Ramos (cell line): ENCODE data around the gene EREG.
"Not testable (repeated sequence)": the region's sequence is repeated elsewhere in the genome, so short reads cannot be mapped to it uniquely, and the experiment has no call there.

Source experiments
- in situ Hi-C: fragments of 300-500 bp; cut with MboI; formaldehyde crosslinking; loops from one replicate; pipeline ENCODE4 v1.14.3; 2022; ENCODE audit warnings: low sequenced_read_pairs; ENCODE audit not compliant: unreplicated experiment

EREG gene

GRCh38 chr4:74340421-74340820 is 24.5 kb upstream of the EREG start:
- in situ Hi-C loops: not testable (repeated sequence)

- in situ Hi-C loops: no loop called here
These were observed 20.9 kb upstream of the EREG start for GRCh38 chr4:74344031-74344430.

DNA sequence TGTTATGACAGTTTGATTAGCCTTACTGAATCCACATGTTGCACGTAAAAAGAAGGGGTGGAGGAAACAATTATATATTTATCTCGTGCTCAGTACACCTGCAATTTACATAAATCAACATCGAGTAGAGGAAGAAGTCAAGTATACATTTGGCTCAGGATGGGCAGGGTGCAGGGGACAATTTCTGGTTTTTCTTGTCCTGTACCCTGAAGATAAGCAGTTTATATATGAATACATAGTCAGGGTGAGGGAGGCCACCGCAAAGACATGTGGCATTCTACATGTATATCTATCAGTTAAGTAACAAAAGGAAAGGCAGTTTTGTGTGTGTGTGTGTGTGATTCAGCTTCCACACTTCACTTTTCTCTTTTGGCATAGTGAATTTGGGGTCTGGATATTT is 11.1 kb upstream of the EREG start:
- in situ Hi-C loops: no loop called here

DNA sequence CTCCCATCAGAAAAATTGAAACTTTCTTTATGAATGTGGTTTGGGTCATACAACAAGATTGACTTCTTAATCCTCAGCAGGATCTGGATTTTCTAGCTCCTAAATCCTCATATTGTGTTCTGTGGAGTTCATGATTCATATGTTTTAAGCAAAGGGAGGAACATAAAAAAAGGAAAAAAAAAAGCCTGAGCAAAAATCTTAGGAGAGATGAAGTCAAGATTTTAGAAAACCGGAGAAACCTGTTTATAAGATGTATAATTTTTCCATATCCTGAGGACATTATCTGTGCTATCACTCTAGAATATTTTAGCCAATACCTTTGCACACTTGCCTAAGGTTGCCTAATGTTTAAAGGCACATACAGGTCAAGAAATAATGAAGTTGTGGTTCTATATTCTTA is 7.0 kb upstream of the EREG start:
- in situ Hi-C loops: no loop called here

GRCh38 chr4:74361671-74362070 is 3.3 kb upstream of the EREG start:
- in situ Hi-C loops: no loop called here

- in situ Hi-C loops: no loop called here
These were observed 2.6 kb upstream of the EREG start for GRCh38 chr4:74362347-74362746.

DNA sequence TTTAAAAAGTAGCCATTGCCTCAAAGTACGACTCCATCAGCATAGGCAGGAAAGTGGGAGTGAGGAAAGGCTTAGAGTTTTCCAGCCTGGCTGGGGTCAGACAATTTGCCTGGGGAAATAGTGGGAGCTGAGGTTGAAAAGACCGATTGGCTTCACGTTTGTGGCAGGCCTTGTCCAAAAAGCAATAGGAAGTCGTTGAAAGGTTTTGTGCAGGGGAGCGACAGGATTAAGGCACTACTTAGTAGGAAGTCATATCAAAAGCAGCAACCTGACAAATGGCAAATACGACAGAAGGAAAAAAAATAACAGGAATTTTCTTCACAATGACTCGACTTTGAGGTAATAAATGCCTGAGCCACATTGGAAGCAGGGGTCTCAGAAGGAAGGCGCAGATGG is 691 bp upstream of the EREG start:
- in situ Hi-C loops: no loop called here

GRCh38 chr4:74365761-74366160 is 816 bp downstream of the EREG start:
- in situ Hi-C loops: no loop called here

- in situ Hi-C loops: no loop called here
These were observed 1.5 kb downstream of the EREG start for GRCh38 chr4:74366367-74366911.

DNA sequence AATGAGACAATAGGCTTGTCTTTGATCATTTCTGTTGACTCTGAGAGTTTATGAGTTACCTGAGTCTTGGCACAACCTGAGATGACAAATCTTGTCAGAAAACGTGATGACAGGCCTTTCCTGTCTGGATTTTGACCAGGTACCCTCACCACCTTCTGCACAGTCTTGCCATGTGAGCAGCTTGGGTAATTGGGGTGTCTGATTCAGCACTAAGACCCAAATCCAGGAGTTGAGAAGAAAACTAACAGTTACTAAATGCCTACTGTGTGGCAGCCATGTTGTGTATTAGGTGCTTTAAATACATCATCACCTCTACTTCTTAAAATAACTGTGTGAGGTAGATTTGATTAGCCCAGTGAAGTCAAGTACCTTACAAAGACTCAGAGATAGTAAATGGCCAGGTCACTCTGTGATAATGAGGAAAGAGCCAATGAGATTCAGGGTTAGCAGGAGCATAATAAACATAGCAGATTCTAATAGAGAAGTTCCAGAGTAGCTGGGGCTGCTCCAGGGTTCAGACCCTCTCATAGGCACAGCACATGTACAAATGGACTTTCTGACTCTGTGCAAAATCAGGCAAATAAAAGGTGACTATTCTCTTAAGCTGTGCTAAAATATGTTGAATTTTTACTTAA is 2.8 kb downstream of the EREG start:
- in situ Hi-C loops: no loop called here

- in situ Hi-C loops: no loop called here
These were observed 3.7 kb downstream of the EREG start for GRCh38 chr4:74368596-74368995.

- in situ Hi-C loops: no loop called here
These were observed 4.9 kb downstream of the EREG start for GRCh38 chr4:74369855-74370254.

DNA sequence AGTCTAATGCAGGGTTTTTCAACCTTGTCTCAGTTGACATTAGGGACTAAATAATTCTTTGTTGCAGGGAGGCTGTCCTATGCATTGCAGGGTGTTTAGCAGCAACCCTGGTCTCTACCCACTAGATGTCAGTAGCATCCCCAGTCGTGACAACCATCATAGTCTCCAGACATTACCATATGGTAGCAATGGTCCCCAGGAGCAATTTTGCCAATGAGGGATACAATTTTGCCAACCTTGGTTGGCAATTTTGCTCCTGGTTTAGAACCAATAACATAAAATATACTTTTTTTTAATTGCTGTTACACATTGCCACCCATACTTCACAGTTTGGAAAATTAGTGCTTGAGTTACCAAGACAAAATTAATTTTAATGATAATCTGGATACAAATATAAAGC is 6.0 kb downstream of the EREG start:
- in situ Hi-C loops: no loop called here

DNA sequence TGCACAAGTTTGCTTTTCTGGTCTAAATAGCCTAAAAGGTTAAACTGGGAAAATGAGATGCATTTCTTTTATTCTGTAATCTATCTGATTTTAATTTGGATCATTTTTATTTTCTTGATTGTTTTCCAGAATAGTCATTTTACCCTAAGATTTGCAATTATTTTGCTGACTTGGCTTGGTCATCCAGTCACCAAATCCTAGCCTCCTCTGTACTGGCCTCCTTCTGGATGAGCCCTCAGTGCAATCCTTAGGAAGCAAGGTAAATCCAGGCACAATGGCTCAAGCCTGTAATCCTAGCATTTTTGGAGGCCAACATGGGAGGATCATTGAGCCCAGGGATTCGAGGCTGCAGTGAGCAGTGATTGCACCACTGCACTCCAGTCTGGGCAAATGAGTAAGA is 9.2 kb downstream of the EREG start:
- in situ Hi-C loops: no loop called here

- in situ Hi-C loops: no loop called here
These were observed 9.8 kb downstream of the EREG start for GRCh38 chr4:74374561-74375327.

GRCh38 chr4:74375824-74376426 is 11.0 kb downstream of the EREG start:
- in situ Hi-C loops: no loop called here

DNA sequence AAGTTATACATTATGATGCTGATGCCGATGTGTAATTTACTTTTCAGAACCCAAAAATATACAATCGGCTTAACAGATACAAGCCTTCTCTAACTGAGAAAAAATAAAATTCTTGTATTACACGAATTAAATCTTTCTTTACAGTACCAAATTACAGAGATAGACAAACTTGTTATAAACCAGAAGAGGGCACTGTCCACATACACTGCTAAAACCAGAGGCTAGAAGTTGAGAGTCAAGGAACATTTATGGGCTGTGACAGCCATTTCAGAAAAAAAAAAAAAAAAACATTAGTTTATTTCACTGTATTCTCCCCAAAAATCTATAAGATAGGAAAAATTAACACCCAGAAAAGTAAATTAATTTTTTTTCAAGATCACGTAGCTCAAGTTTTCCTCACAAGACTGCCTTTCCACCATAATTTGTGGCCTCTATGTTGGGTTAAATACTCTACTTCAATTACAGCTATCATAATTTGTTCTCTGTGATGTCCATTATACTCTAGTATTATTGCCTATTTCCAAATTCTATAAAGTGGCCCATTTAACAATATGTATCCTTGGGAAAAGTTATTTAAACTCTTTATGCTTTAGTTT is 12.0 kb downstream of the EREG start:
- in situ Hi-C loops: no loop called here

GRCh38 chr4:74377714-74378113 is 12.8 kb downstream of the EREG start:
- in situ Hi-C loops: no loop called here

DNA sequence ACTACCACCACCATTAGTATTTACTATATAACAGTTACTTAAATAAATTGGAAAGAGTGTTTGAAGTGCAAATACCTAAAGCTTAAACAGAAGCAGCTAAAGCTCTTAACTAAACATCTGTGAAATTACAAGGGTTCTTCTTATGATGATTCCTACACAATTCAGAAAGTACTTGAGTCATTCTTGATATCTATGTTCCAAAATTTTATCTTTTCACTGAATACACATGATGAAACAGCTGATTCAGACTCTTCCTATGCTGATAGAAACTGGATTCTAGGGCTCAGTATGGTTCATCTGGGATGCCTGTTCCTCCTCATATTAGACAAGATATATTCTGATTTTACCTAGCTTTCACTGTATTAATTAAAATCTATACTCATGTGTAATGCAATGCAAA is 13.6 kb downstream of the EREG start:
- in situ Hi-C loops: no loop called here

DNA sequence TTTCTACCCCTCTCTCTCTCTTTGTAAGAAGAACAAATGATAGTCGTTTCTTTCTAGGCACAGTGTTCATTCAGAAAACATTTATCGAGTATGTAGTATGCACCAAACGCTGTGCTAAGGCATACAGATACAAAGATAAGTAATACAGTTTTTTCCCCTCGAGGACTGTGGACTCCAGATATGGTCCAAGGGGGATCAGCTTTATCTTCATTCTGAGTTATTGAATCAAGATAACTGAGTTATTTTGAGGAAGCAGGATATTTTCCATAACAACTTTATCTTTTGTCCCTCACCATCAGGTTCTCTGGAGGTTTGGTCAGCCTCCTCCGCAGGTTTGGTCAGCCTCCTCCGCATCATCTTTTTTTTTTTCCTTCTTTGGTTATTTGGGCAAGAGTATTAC is 15.0 kb downstream of the EREG start:
- in situ Hi-C loops: no loop called here

GRCh38 chr4:74385386-74385785 is 20.4 kb downstream of the EREG start:
- in situ Hi-C loops: no loop called here
